ENCODE data around the gene ACTR3C.

The ACTR3C gene

GRCh38 chr7:150358988-150359621, 35.8 kb upstream of the ACTR3C start:
- DNase-seq = no peak

DNA sequence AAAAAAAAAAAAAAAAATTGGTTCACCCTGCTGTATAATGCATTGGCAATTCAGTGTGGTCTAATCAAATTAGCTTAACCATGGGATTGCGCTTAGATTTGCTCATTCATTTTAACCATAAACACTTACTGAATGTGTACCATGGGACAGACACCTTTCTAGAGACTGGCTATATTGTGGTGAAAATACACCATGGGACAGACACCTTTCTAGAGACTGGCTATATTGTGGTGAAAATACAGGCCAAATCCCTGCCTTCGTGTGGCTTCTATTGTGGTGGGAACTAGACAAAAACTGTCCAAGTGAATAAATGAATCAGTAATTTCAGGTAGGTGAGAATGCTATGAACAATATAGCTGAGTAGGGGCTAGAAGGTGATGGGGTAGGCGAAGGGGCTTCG, 35.1 kb upstream of the ACTR3C start:
- no peak for DNase-seq

- DNase-seq = no peak
These were observed 34.6 kb upstream of the ACTR3C start for GRCh38 chr7:150357771-150358427.

DNA sequence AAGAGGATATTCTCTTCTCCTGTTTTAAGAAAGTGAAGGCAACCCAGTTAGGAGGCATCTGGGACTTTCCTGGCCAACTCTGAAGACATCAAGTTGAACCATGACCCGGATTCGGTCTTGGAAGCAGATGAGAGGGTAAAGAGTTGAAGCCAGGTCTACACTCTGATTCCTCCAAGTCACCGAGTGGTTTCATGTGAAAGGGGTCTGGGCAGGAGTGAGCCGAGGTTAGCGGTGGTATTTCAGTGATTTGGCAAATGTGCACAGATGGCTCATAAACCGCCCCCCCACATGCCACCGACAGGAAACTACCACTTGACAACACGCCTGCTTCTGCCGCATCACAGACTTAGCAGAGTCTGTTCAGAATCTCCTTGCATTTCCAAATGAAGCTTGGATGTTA, 33.9 kb upstream of the ACTR3C start:
- DNase-seq = no peak

GRCh38 chr7:150356265-150356897, 33.0 kb upstream of the ACTR3C start:
- no peak for DNase-seq

DNA sequence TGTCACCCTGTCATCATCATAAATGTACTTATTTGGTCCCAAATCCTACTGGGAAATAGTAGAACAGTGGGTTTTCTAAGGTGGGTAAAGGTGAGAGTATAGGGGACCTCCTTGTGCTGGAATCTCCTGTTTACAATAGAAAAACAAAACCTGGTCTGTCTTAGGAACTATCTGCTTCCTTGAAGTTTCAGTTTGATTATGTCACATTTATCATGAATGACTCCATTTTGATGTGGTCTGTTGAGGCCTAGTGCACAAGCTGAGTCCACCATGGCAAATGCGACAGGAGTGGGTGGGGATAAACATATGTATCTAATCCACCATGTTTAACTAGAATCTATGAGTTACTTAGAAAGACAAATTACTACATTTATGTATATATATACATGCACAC, 32.3 kb upstream of the ACTR3C start:
- no peak for DNase-seq

DNA sequence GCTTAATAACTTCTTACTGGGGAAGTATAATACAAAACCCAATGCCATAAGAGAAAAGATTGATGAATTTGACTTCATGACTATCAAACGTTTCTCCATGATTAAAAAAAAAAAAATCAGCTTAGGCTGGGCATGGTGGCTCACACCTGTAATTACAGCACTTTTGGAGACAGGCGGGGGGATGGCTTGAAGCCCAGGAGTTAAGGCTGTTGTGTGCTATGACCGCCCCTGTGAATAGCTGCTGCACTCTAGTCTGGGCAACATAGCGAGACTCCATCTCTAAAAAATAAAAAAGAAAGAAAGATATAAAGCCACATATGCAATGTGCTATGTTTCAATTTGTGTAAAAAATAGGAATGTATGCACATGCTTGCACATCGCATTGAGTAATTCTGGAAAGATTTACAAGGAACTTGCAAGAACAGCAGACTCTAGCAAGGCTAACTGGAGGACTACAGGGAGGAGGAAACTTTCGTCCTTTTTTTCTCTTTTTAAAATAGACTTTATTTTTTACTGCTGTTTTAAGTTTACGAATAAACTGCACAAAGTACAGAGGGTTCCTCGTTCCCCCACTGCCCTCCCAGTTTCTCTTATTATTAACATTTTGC, 28.3 kb upstream of the ACTR3C start:
- no peak for DNase-seq

- DNase-seq = no peak
These were observed 23.6 kb upstream of the ACTR3C start for GRCh38 chr7:150346922-150347321.

GRCh38 chr7:150345012-150345411, 21.7 kb upstream of the ACTR3C start:
- DNase-seq = no peak

DNA sequence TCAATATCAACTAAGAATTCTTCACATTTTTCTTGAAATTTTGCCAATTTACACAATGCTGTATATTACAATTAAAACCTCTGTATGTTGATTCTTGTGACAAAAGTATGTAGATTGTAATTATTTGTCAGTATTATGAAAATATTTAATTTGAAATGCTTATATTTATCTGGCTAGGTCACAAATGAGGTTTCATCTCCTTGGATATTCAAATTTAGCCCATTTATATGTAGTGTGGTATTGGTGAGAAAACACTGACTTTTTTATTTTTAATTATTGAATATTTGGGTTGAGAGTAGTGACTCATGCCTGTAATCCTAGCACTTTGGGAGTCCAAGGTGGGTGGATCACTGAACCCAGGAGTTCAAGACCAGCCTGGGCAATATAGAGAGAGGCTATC, 21.0 kb upstream of the ACTR3C start:
- DNase-seq = no peak

GRCh38 chr7:150343225-150343624, 19.9 kb upstream of the ACTR3C start:
- DNase-seq = no peak

DNA sequence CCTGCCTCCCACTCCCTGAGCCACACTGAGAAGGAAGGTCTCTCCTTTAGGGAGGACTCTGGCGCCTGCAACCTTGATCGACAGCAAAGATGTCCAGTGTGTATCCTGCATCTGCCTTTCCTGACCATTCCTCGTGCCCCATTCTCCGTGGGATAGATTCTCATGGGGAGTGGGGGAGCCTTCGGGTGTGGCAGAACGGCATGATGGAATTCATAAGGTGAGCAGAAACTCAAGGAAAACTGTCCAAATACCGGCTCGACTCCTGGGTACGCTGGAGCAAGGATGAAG, 18.7 kb upstream of the ACTR3C start:
- DNase-seq = no peak

GRCh38 chr7:150341263-150342120, 18.1 kb upstream of the ACTR3C start, which contains the start of gene RARRES2:
Gene RARRES2, minus strand, starts transcription at chr7:150341629. Its CDS starts 1,020 bp downstream, at chr7:150340609.
- peak; percentile 67 for DNase-seq

GRCh38 chr7:150340875-150341262, 17.5 kb upstream of the ACTR3C start:
- no peak for DNase-seq

- DNase-seq = peak; percentile 57
These were observed 16.8 kb upstream of the ACTR3C start for GRCh38 chr7:150340024-150340749.

- DNase-seq = no peak
These were observed 16.1 kb upstream of the ACTR3C start for GRCh38 chr7:150339409-150339809.

GRCh38 chr7:150338166-150338829, 15.0 kb upstream of the ACTR3C start:
- DNase-seq = no peak

DNA sequence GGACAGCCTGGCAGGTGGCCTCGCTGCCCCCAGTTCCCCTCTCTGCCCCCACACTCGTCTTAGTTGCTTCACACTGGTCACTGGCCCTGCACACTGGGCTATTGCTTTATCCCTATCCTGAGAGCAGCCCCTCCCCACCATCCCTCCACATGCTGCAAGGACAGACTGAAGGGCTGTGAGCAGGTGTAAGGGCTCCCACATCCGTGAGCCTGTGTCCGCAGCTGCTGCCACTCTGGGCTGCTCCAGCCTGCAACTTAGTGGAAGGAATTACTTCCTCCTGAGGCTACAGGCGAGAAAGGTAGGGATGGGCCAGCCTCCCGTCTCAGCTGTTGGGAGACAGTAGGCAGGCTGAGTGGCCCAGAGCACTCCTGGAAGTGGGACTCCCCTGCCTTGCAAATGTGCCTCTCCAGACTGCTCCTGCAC, 14.3 kb upstream of the ACTR3C start:
- DNase-seq = no peak

GRCh38 chr7:150337179-150337578, 13.8 kb upstream of the ACTR3C start:
- DNase-seq = no peak

DNA sequence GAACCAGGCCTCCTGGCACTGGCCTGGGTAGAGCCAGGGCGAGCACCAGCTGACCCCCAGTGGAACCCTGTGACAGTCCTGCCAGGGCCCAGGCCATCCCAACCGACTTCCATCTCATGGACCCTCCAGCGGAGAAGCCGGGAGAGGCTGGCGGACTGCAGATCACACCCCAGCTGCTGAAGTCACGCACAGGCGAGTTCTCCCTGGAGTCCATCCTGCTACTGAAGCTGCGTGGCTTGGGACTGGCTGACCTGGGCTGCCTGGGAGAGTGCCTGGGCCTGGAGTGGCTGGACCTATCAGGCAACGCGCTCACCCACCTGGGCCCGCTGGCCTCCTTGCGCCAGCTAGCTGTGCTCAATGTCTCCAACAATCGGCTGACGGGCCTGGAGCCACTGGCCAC, 13.4 kb upstream of the ACTR3C start:
- DNase-seq = no peak

- DNase-seq = no peak
These were observed 12.4 kb upstream of the ACTR3C start for GRCh38 chr7:150335774-150336112.
